ENCODE measurements around the gene PRR13.
"Not testable (repeated sequence)": the region's sequence is repeated elsewhere in the genome, so short reads cannot be mapped to it uniquely, and the experiment has no call there.

PRR13 gene

GRCh38 chr12:53439582-53439981 is 2.0 kb upstream of the PRR13 start:
- DNase-seq (ENCODE audit: low spot score) = not testable (repeated sequence)

GRCh38 chr12:53443955-53444354 is 2.4 kb downstream of the PRR13 start:
- DNase-seq (ENCODE audit: low spot score) = no peak

GRCh38 chr12:53444593-53445325 is 3.2 kb downstream of the PRR13 start:
- DNase-seq (ENCODE audit: low spot score) = not testable (repeated sequence)

GRCh38 chr12:53450936-53451335 is 9.4 kb downstream of the PRR13 start:
- DNase-seq (ENCODE audit: low spot score) = no peak

GRCh38 chr12:53451661-53452158 is 10.2 kb downstream of the PRR13 start, which contains the start of gene PCBP2:
Gene PCBP2, plus strand, starts transcription at chr12:53452102. Its CDS starts 2,699 bp downstream, at chr12:53454801.
- peak; percentile 98 for DNase-seq (ENCODE audit: low spot score)

GRCh38 chr12:53452159-53453077 is 10.9 kb downstream of the PRR13 start:
- peak; percentile 94 for DNase-seq (ENCODE audit: low spot score)

- DNase-seq (ENCODE audit: low spot score) = no peak
Measured at GRCh38 chr12:53453953-53454640, 12.6 kb downstream of the PRR13 start.

- no peak for DNase-seq (ENCODE audit: low spot score)
Measured at GRCh38 chr12:53454707-53455106, 13.2 kb downstream of the PRR13 start.

- DNase-seq (ENCODE audit: low spot score) = no peak
Measured at GRCh38 chr12:53456654-53457366, 15.3 kb downstream of the PRR13 start.

- no peak for DNase-seq (ENCODE audit: low spot score)
Measured at GRCh38 chr12:53459097-53459496, 17.6 kb downstream of the PRR13 start.

GRCh38 chr12:53461059-53461458 is 19.5 kb downstream of the PRR13 start:
- no peak for DNase-seq (ENCODE audit: low spot score)

GRCh38 chr12:53461591-53461990 is 20.1 kb downstream of the PRR13 start:
- DNase-seq (ENCODE audit: low spot score) = no peak

- no peak for DNase-seq (ENCODE audit: low spot score)
Measured at GRCh38 chr12:53462935-53463334, 21.4 kb downstream of the PRR13 start.

- no peak for DNase-seq (ENCODE audit: low spot score)
Measured at GRCh38 chr12:53463802-53464560, 22.4 kb downstream of the PRR13 start.

- no peak for DNase-seq (ENCODE audit: low spot score)
Measured at GRCh38 chr12:53464685-53465418, 23.3 kb downstream of the PRR13 start.

GRCh38 chr12:53465679-53466078 is 24.1 kb downstream of the PRR13 start:
- DNase-seq (ENCODE audit: low spot score) = no peak

- DNase-seq (ENCODE audit: low spot score) = no peak
Measured at GRCh38 chr12:53466640-53467039, 25.1 kb downstream of the PRR13 start.

- DNase-seq (ENCODE audit: low spot score) = no peak
Measured at GRCh38 chr12:53467082-53467481, 25.5 kb downstream of the PRR13 start.

- no peak for DNase-seq (ENCODE audit: low spot score)
Measured at GRCh38 chr12:53467880-53468279, 26.3 kb downstream of the PRR13 start.

GRCh38 chr12:53468282-53468681 is 26.7 kb downstream of the PRR13 start:
- no peak for DNase-seq (ENCODE audit: low spot score)

Measured in AG20443 (cell line).